HepG2 (cell line): ENCODE measurements around the gene CRK. TPM values are rescaled to one million over a fixed set of nuclear protein-coding genes. Genes with fewer than 3 reads are reported as not detected.
"Not testable (repeated sequence)": the region's sequence is repeated elsewhere in the genome, so short reads cannot be mapped to it uniquely, and the experiment has no call there.

Source experiments
- ATAC-seq: fragments of 200-7000 bp; cut with Tn5 transposase; 3 replicates; pipeline ENCODE4 v1.9.1; 2020; ENCODE audit warnings: mild to moderate bottlenecking, moderate library complexity
- BruUV-seq: library from RNA; stranded (reverse); fragments of 400-500 nt; replicated peaks from 2 replicates; lab custom pipeline; 2021; lab: Mats Ljungman, UMichigan
- CTCF ChIA-PET: fragments of 300-600 bp; formaldehyde crosslinking; extraction: SDS; loops from one replicate; lab custom pipeline; 2021; ENCODE audit warnings: low total read pairs, inconsistent platforms, low intra/inter-chr PET ratio; lab: Yijun Ruan, JAX
- POLR2A ChIA-PET: fragments of 350-600 bp; sonication (Branson Sonifier 250); formaldehyde crosslinking; loops from one replicate; lab custom pipeline; 2020; ENCODE audit warnings: antibody characterized with exemption, inconsistent platforms; lab: Yijun Ruan, JAX
- DNase-seq: peaks from one replicate; pipeline ENCODE4 v3.0.0-alpha.2; 2015; ENCODE audit warnings: low spot score
- FAIRE-seq: peaks from 3 replicates; lab custom pipeline; 2011; peaks lifted over from hg19 to GRCh38; lab: Jason Lieb, UNC
- H2AFZ ChIP-seq: one replicate; pipeline ENCODE4 v1.6.1; 2011; ENCODE audit warnings: low read length, inconsistent platforms
- H3K27ac ChIP-seq: fragments of 300-600 bp; 3 replicates; pipeline ENCODE4 v1.8.0; 2011; ENCODE audit warnings: mixed run types, mild to moderate bottlenecking, mixed read lengths, low read length, inconsistent platforms; ENCODE audit not compliant: insufficient read depth; ENCODE audit errors: extremely low read length
- H3K27me3 ChIP-seq, 2 experiments: fragments of 200-600 bp in 1 of 2; 2 replicates in 1 of 2; 3 replicates in 1 of 2; pipeline versions ENCODE4 v1.6.0 to v1.8.0; 2011; ENCODE audit warnings: low read length in 2 of 2, mild to moderate bottlenecking in 2 of 2, moderate library complexity in 2 of 2, inconsistent platforms in 1 of 2; ENCODE audit not compliant: insufficient read depth in 2 of 2, control insufficient read depth in 1 of 2
- H3K36me3 ChIP-seq, 2 experiments: fragments of 200-600 bp in 1 of 2; replicated peaks in 1 of 2; 2 replicates in 1 of 2; 3 replicates in 1 of 2; pipeline versions ENCODE4 v1.5.1 to v1.8.0; 2011; ENCODE audit warnings: low read length in 2 of 2, inconsistent platforms in 1 of 2; ENCODE audit not compliant: insufficient read depth in 2 of 2, control insufficient read depth in 1 of 2
- H3K4me1 ChIP-seq: 2 replicates; pipeline ENCODE4 v1.5.1; 2012; ENCODE audit warnings: low read length, inconsistent platforms; ENCODE audit not compliant: insufficient read depth
- H3K4me2 ChIP-seq: 2 replicates; pipeline ENCODE4 v1.6.0; 2011; ENCODE audit warnings: low read depth, low read length, inconsistent platforms
- H3K4me3 ChIP-seq, 3 experiments: fragments of 200-600 bp in 1 of 3; sonication (generic), shearing (Covaris generic) in 1 of 3; replicated peaks in 1 of 3; 2 replicates each; pipeline ENCODE4 v1.5.1; 2011 to 2016; ENCODE audit warnings: low read length in 3 of 3, inconsistent platforms in 2 of 3, low read depth in 2 of 3, mild to moderate bottlenecking in 2 of 3, control low read depth in 1 of 3, mixed read lengths in 1 of 3; ENCODE audit not compliant: insufficient read depth in 1 of 3
- H3K79me2 ChIP-seq: one replicate; pipeline ENCODE4 v1.6.1; 2011; ENCODE audit warnings: low read length, inconsistent platforms; ENCODE audit not compliant: insufficient read depth
- H3K9ac ChIP-seq: 2 replicates; pipeline ENCODE4 v1.6.0; 2011; ENCODE audit warnings: mild to moderate bottlenecking, low read depth, low read length, inconsistent platforms; ENCODE audit not compliant: insufficient read depth
- H3K9me3 ChIP-seq: 2 replicates; pipeline ENCODE4 v1.5.1; 2012; ENCODE audit warnings: mild to moderate bottlenecking, low read length
- H4K20me1 ChIP-seq: 2 replicates; pipeline ENCODE4 v1.6.0; 2011; ENCODE audit warnings: inconsistent platforms, mild to moderate bottlenecking, low read length, moderate library complexity; ENCODE audit not compliant: insufficient read depth
- CEBPB ChIP-seq: IDR thresholded peaks from 2 replicates; pipeline ENCODE4 v1.6.1; 2011; ENCODE audit warnings: low read depth, low read length, improper control_type of control experiment, borderline replicate concordance
- HNF4G ChIP-seq, 2 experiments: sonication (generic) in 1 of 2; formaldehyde crosslinking in 1 of 2; IDR thresholded peaks; 2 replicates each; pipeline versions ENCODE4 v1.4.0 to v1.6.1; 2011 to 2020; ENCODE audit warnings: borderline replicate concordance in 2 of 2, low read depth in 2 of 2, mild to moderate bottlenecking in 2 of 2, low read length in 1 of 2, missing genetic modification reagents in 1 of 2, moderate library complexity in 1 of 2
- HOXA3 ChIP-seq: sonication (generic); formaldehyde crosslinking; IDR thresholded peaks from 2 replicates; pipeline ENCODE4 v1.5.0; 2020; ENCODE audit warnings: missing genetic modification reagents
- KDM5B ChIP-seq: sonication (generic); formaldehyde crosslinking; IDR thresholded peaks from 2 replicates; pipeline ENCODE4 v1.4.0; 2020; ENCODE audit warnings: missing genetic modification reagents, mild to moderate bottlenecking, borderline replicate concordance
- NR2F6 ChIP-seq, 2 experiments: IDR thresholded peaks; 2 replicates each; pipeline ENCODE4 v1.6.1; 2016; ENCODE audit warnings: antibody characterized with exemption in 1 of 2, mild to moderate bottlenecking in 1 of 2
- SOX6 ChIP-seq, 2 experiments: fragments of 450-650 bp in 1 of 2; sonication (generic) in 1 of 2; formaldehyde crosslinking in 1 of 2; IDR thresholded peaks; 2 replicates each; pipeline versions ENCODE4 v1.4.0 to v1.6.1; 2017 to 2020; ENCODE audit warnings: antibody characterized with exemption in 1 of 2, mild to moderate bottlenecking in 1 of 2, missing genetic modification reagents in 1 of 2
- TEAD3 ChIP-seq: optimal IDR thresholded peaks from 2 replicates; pipeline ENCODE3; 2016; ENCODE audit warnings: borderline replicate concordance
- TRIM24 ChIP-seq: sonication (generic); formaldehyde crosslinking; IDR thresholded peaks from 2 replicates; pipeline ENCODE4 v1.8.0; 2022; ENCODE audit warnings: mild to moderate bottlenecking, missing genetic modification reagents
- ZMYM3 ChIP-seq: sonication (generic); formaldehyde crosslinking; IDR thresholded peaks from 2 replicates; pipeline ENCODE4 v1.5.1; 2020; ENCODE audit warnings: mild to moderate bottlenecking, missing genetic modification reagents
- ZNF770 ChIP-seq: sonication (generic); formaldehyde crosslinking; IDR thresholded peaks from 2 replicates; pipeline ENCODE4 v1.5.0; 2020; ENCODE audit warnings: mild to moderate bottlenecking, missing genetic modification reagents
- WGBS: methylation state at CpG from one replicate; pipeline ENCODE4 v1.1.6; 2017; ENCODE audit warnings: low lambda C conversion rate; 5-methylcytosine and 5-hydroxymethylcytosine counted together
- in situ Hi-C: cut with HindIII; loops from 2 replicates; pipeline ENCODE4 v1.10.0; 2017; ENCODE audit warnings: low pct_unique_long_range_greater_than_20kb; ENCODE audit not compliant: extremely low pct_ligation_motif_present
- intact Hi-C: fragments of 100-400 bp; cut with micrococcal nuclease; formaldehyde crosslinking; loops from one replicate; pipeline ENCODE4 v1.10.0; 2022; ENCODE audit not compliant: unreplicated experiment
- polyA plus RNA-seq, 8 experiments: library from polyadenylated mRNA; depleted of rRNA in 3 of 8; stranded (reverse) in 7 of 8; unstranded in 1 of 8; fragments of >200 nt; fragmentation: Illumina TruSeq in 4 of 8; extraction: Trizol in 4 of 8; gene quantifications; 2 replicates each; pipeline versions ENCODE4 v1.2.1 to v1.2.3, GENCODE V29; 2011 to 2016; ENCODE audit warnings: low read depth in 4 of 8, missing spikeins in 1 of 8, mixed read lengths in 1 of 8; ENCODE audit not compliant: insufficient read depth in 1 of 8
- total RNA-seq, 5 experiments: library from RNA; depleted of rRNA; stranded (reverse); fragments of >200 nt; fragmentation: Illumina TruSeq; extraction: Trizol; gene quantifications; 2 replicates each; pipeline ENCODE4 v1.2.3, GENCODE V29; 2016; ENCODE audit warnings: low read depth in 1 of 5
- TF ChIP-seq, protein P1 (sequence below), 2 experiments: fragments of 450-650 bp in 1 of 2; sonication (generic) in 1 of 2; formaldehyde crosslinking in 1 of 2; IDR thresholded peaks; 2 replicates each; pipeline versions ENCODE4 v1.6.1 to v1.8.0; 2016 to 2022; ENCODE audit warnings: antibody characterized with exemption in 1 of 2, mild to moderate bottlenecking in 1 of 2, missing genetic modification reagents in 1 of 2

Gene CRK
- total and polyA plus RNA-seq, 2 of the 13 experiments (the other 11 are each of a cell fraction or from before 2014, with no cell fraction given) = 47.4 to 54.2 TPM

DNA sequence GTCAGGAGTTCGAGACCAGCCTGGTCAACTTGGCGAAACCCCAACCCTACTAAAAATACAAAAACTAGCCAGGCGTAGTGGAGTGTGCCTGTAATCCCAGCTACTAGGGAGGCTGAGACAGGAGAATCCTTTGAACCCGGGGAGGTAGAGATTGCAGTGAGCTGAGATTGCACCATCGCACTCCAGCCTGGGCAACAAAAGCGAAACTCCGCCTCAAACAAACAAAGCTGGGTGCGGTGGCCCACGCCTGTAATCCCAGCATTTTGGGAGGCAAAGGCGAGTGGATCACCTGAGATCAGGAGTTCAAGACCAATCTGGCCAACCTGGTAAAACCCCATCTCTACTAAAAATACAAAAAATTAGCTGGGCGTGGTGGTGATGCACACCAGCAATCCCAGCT is 2.3 kb downstream of the CRK start:
- H3K9ac ChIP-seq; intact Hi-C loops; BruUV-seq; ATAC-seq; H3K27ac ChIP-seq; FAIRE-seq; CTCF ChIA-PET; H3K4me3 ChIP-seq; H3K27me3 ChIP-seq; in situ Hi-C loops; H2AFZ ChIP-seq; H3K9me3 ChIP-seq; H3K36me3 ChIP-seq; TF ChIP-seq SOX6 (IDR thresholded peaks at IDR 0.05); NR2F6 (IDR thresholded peaks at IDR 0.05); HNF4G (CRISPR knock-in tag; IDR thresholded peaks at IDR 0.05; ENCODE audit: borderline replicate concordance, low read depth): not testable (repeated sequence)
- H3K4me1 ChIP-seq = peaks cover 55% of the 10 kb centered on the region
- POLR2A ChIA-PET = interaction anchor here (0.6 to 2.0 kb wide), 4 partner anchors 12 to 62 kb away, joined by 3 to 12 read pairs (median 4); partner anchors contain the start of genes INPP5K and YWHAE
- peaks cover 21% of the 10 kb centered on the region; the same call in 1 of the 2 replicates for H4K20me1 ChIP-seq
- peak; percentile 46 for DNase-seq
- 56% methylated on average over 10 of the region's 11 CpGs for WGBS
- H3K4me2 ChIP-seq = peak overlapping the region; percentile 45; the same call in 1 of the 2 replicates
- H3K79me2 ChIP-seq = peaks cover 69% of the 10 kb centered on the region
- TF ChIP-seq, protein P1, sequence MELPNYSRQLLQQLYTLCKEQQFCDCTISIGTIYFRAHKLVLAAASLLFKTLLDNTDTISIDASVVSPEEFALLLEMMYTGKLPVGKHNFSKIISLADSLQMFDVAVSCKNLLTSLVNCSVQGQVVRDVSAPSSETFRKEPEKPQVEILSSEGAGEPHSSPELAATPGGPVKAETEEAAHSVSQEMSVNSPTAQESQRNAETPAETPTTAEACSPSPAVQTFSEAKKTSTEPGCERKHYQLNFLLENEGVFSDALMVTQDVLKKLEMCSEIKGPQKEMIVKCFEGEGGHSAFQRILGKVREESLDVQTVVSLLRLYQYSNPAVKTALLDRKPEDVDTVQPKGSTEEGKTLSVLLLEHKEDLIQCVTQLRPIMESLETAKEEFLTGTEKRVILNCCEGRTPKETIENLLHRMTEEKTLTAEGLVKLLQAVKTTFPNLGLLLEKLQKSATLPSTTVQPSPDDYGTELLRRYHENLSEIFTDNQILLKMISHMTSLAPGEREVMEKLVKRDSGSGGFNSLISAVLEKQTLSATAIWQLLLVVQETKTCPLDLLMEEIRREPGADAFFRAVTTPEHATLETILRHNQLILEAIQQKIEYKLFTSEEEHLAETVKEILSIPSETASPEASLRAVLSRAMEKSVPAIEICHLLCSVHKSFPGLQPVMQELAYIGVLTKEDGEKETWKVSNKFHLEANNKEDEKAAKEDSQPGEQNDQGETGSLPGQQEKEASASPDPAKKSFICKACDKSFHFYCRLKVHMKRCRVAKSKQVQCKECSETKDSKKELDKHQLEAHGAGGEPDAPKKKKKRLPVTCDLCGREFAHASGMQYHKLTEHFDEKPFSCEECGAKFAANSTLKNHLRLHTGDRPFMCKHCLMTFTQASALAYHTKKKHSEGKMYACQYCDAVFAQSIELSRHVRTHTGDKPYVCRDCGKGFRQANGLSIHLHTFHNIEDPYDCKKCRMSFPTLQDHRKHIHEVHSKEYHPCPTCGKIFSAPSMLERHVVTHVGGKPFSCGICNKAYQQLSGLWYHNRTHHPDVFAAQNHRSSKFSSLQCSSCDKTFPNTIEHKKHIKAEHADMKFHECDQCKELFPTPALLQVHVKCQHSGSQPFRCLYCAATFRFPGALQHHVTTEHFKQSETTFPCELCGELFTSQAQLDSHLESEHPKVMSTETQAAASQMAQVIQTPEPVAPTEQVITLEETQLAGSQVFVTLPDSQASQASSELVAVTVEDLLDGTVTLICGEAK (IDR thresholded peaks at IDR 0.05) = not testable (repeated sequence)
- TF ChIP-seq, protein P1 (CRISPR knock-in tag; IDR thresholded peaks at IDR 0.05) = 0 out of 2 replicates have a peak, but pooled peaks have one; percentile 11
- TF ChIP-seq SOX6 (CRISPR knock-in tag; IDR thresholded peaks at IDR 0.05) (peak; percentile 83), TEAD3 (CRISPR knock-in tag) (peak; percentile 6), HOXA3 (CRISPR knock-in tag) (peak; percentile 38), KDM5B (CRISPR knock-in tag) (0 out of 2 replicates have a peak, but pooled peaks have one; percentile 7), CEBPB (peak; percentile 87), NR2F6 (CRISPR knock-in tag; IDR thresholded peaks at IDR 0.05) (peak; percentile 43; the same call in 1 of the 2 replicates), ZNF770 (peak; percentile 89), TRIM24 (CRISPR knock-in tag) (0 out of 2 replicates have a peak, but pooled peaks have one; percentile 18), HNF4G (IDR thresholded peaks at IDR 0.05; ENCODE audit: borderline replicate concordance, low read depth, low read length) (peak; percentile 15; the same call in 1 of the 2 replicates), ZMYM3 (CRISPR knock-in tag) (peak; percentile 69; the same call in 1 of the 2 replicates)
